NK-92 treated with Interleukin-12 subunit alpha and Interleukin-12 subunit beta, amount 100 ng/mL, for 24 hours (cell line): ENCODE results near the gene CAPN5.

Source experiments
- DNase-seq: peaks from one replicate; lab custom pipeline; 2025; lab: John Stamatoyannopoulos, UW

CAPN5 gene

GRCh38 chr11:77173494-77173893 lies 106.7 kb downstream of the CAPN5 start:
- no peak for DNase-seq

GRCh38 chr11:77174559-77174958 lies 107.8 kb downstream of the CAPN5 start:
- no peak for DNase-seq

- DNase-seq: no peak
Measured at GRCh38 chr11:77175021-77175842, 108.5 kb downstream of the CAPN5 start.
